ENCODE data around the gene SHROOM1. TPM values are rescaled to one million over a fixed set of nuclear protein-coding genes. Genes with fewer than 3 reads are reported as not detected.

Gene SHROOM1
- total and polyA plus RNA-seq, 9 of the 15 experiments (the other 6 are each of a cell fraction or from before 2014, with no cell fraction given) = 0.44 to 26.5 (median 11.9) TPM

GRCh38 chr5:132877938-132878337 lies 47.5 kb upstream of the SHROOM1 start:
- CTCF ChIA-PET (ENCODE audit: low intra/inter-chr PET ratio) = no interaction called here
- Histone ChIP-seq H4K20me1 (replicated peaks; ENCODE audit: control insufficient read depth, insufficient read depth, low read length) (0 out of 2 replicates have a peak, but pooled peaks cover under 1% of the 10 kb centered on the region), H3K27ac (ENCODE audit: extremely low read depth, low read depth, low read length) (no peak overlapping the region), H3K9ac (ENCODE audit: insufficient read depth in 1 of 2, low read depth in 2 of 2, low read length in 2 of 2) (no peak overlapping the region), H3K79me2 (ENCODE audit: control insufficient read depth, insufficient read depth, low read length) (no peaks in the 10 kb centered on the region), H3K9me3 (replicated peaks; ENCODE audit: control insufficient read depth, insufficient read depth, low read depth, low read length) (no peaks in the 10 kb centered on the region), H3K4me3 (no peak overlapping the region), H3K4me2 (ENCODE audit: insufficient read depth, low read length) (no peak overlapping the region), H3K36me3 (ENCODE audit: control insufficient read depth, insufficient read depth, low read length) (peaks cover 54% of the 10 kb centered on the region), H3K4me1 (replicated peaks in 1 of 2; ENCODE audit: control insufficient read depth in 2 of 2, insufficient read depth in 2 of 2, low read length in 2 of 2) (peaks cover 0 to 5% of the 10 kb centered on the region in 2 experiments; a peak in 2 of 5 replicates), H2AFZ (ENCODE audit: low read depth, low read length) (no peak overlapping the region), H3K9me1 (ENCODE audit: control insufficient read depth, insufficient read depth, low read length) (no peaks in the 10 kb centered on the region), H3K27me3 (ENCODE audit: control insufficient read depth in 2 of 2, insufficient read depth in 2 of 2, low read length in 2 of 2) (no peaks in the 10 kb centered on the region)
- TF ChIP-seq STAG1 (CRISPR knock-in tag; IDR thresholded peaks at IDR 0.05; ENCODE audit: borderline replicate concordance) (no peak), HDAC8 (tag; IDR thresholded peaks at IDR 0.05) (no peak), SMAD4 (CRISPR knock-in tag; conservative IDR thresholded peaks at IDR 0.05) (no peak), MYNN (IDR thresholded peaks at IDR 0.05) (no peak), MYNN (CRISPR knock-in tag; IDR thresholded peaks at IDR 0.05) (no peak), NFIC (IDR thresholded peaks at IDR 0.05) (peak; percentile 78)
- POLR2A ChIA-PET = interaction anchor here (0.5 to 1.3 kb wide), 4 partner anchors 9 to 139 kb away, joined by 3 to 4 read pairs (median 3); no protein-coding TSS in a partner anchor
- BruUV-seq (replicated peaks) = no TSS peak
- ATAC-seq (peak; percentile 47), DNase-seq (ENCODE audit: extremely low read depth in 1 of 4, low spot score in 3 of 4) (peak in 1 of 4 experiments; percentile 38), FAIRE-seq (no peak)
- 46% methylated on average over 3 of the region's 3 CpGs for WGBS (ENCODE audit: insufficient coverage, low coverage, missing lambda C conversion rate)
- intact Hi-C loops (cut with micrococcal nuclease) = no loop called here
- in situ Hi-C loops (cut with MboI) = no loop called here

- H3K4me2 ChIP-seq (ENCODE audit: insufficient read depth, low read length) = no peak overlapping the region
- no peaks in the 10 kb centered on the region for H3K79me2 ChIP-seq (ENCODE audit: control insufficient read depth, insufficient read depth, low read length)
- BruUV-seq (replicated peaks) = no TSS peak
- ChIA-PET CTCF (ENCODE audit: low intra/inter-chr PET ratio) (no interaction called here), POLR2A (interaction anchor here (0.5 to 2.2 kb wide), 6 partner anchors 9 to 139 kb away, joined by 3 to 12 read pairs (median 3); partner anchors contain the start of genes GDF9 and UQCRQ)
- H2AFZ ChIP-seq (ENCODE audit: low read depth, low read length) = no peak overlapping the region
- H3K9ac ChIP-seq (ENCODE audit: insufficient read depth in 1 of 2, low read depth in 2 of 2, low read length in 2 of 2) = no peak overlapping the region
- no peak overlapping the region for H3K4me3 ChIP-seq
- intact Hi-C loops (cut with micrococcal nuclease) = no loop called here
- H3K4me1 ChIP-seq (replicated peaks in 1 of 2; ENCODE audit: control insufficient read depth in 2 of 2, insufficient read depth in 2 of 2, low read length in 2 of 2) = peaks cover 0 to 9% of the 10 kb centered on the region in 2 experiments; a peak in 2 of 5 replicates
- WGBS (ENCODE audit: insufficient coverage, low coverage, missing lambda C conversion rate) = 38% methylated on average over 2 of the region's 2 CpGs
- no peaks in the 10 kb centered on the region for H3K9me3 ChIP-seq (replicated peaks; ENCODE audit: control insufficient read depth, insufficient read depth, low read depth, low read length)
- peaks cover 4% of the 10 kb centered on the region; the same call in 1 of the 2 replicates for H4K20me1 ChIP-seq (replicated peaks; ENCODE audit: control insufficient read depth, insufficient read depth, low read length)
- no peak for ATAC-seq
- peaks cover 54% of the 10 kb centered on the region for H3K36me3 ChIP-seq (ENCODE audit: control insufficient read depth, insufficient read depth, low read length)
- no peak for FAIRE-seq
- no peak overlapping the region for H3K27ac ChIP-seq (ENCODE audit: extremely low read depth, low read depth, low read length)
- H3K27me3 ChIP-seq (ENCODE audit: control insufficient read depth in 2 of 2, insufficient read depth in 2 of 2, low read length in 2 of 2) = no peaks in the 10 kb centered on the region
- DNase-seq (ENCODE audit: extremely low read depth in 1 of 4, low spot score in 3 of 4) = no peak
- no peaks in the 10 kb centered on the region for H3K9me1 ChIP-seq (ENCODE audit: control insufficient read depth, insufficient read depth, low read length)
- in situ Hi-C loops (cut with MboI) = no loop called here
- TF ChIP-seq ZBTB40 (IDR thresholded peaks at IDR 0.05) (no peak), ZBTB40 (CRISPR knock-in tag; IDR thresholded peaks at IDR 0.05) (no peak)
These were observed 47.0 kb upstream of the SHROOM1 start for GRCh38 chr5:132877466-132877865.

Data from K562 (cell line).